ENCODE data around the gene TFF1.

Gene TFF1

GRCh38 chr21:42314616-42315295 is 51.6 kb downstream of the TFF1 start:
- DNase-seq: no peak

DNA sequence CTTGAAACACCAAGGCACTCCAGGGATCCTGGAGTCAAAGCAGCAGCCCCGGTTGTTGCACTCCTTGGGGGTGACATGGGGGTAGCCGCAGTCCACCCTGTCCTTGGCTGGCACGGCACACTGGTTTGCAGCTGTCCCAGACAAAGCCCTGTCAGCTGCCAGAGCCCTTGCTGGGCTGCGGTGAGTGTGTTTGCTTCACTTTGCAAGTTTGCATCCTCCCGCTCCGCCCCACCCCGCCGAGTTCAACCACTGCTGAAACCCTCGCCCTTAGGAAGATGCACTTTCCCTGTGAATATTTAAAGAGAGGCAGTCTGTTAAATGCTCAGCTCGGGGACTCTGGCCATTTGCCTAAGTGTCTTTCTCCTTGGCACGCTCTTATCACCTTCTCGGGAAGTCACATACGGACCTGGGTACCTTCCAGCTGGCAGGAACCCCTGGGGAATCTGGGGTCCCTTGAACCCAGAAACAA is 52.8 kb downstream of the TFF1 start:
- DNase-seq: no peak

DNA sequence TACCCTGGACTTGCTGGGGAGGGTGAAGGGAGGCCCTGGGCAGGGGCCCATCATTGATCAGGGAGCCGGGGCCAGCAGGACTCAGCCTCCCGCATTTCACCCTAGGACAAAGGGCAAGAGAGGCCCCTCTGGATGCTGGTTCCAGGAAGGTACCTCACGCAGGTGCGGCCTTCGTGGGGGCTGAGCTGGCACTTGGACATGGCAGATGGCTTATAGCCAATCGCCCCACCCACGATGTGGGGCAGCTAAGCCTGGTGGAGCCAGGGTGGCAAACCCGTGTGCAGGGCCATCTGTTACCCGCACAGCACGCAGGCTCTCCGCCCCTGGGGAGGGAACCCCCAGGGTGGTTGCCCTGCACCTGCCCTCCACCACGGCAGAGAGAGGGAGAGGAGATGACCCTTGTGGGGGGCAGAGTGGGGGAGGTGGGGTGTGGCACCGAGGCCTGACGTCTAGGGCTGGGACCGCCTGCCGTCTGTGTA is 53.7 kb downstream of the TFF1 start:
- DNase-seq: no peak

Data from NCI-H2029 treated with DMSO at 0.1 percent for 48 hours (cell line).